Measurements from ENCODE around the gene DIPK1A.
"Not testable (repeated sequence)": the region's sequence is repeated elsewhere in the genome, so short reads cannot be mapped to it uniquely, and the experiment has no call there.

GRCh38 chr1:92971932-92972331, 10.7 kb upstream of the DIPK1A start:
- not testable (repeated sequence) for TF ChIP-seq POLR2AphosphoS5 (IDR thresholded peaks at IDR 0.05); CTCF (IDR thresholded peaks at IDR 0.05; ENCODE audit: poor library complexity, severe bottlenecking); TAF1 (IDR thresholded peaks at IDR 0.05; ENCODE audit: low read depth); EP300 (conservative IDR thresholded peaks at IDR 0.05; ENCODE audit: poor library complexity, severe bottlenecking); EZH2 (IDR thresholded peaks at IDR 0.05; ENCODE audit: borderline replicate concordance, insufficient read depth, low read length, poor library complexity, severe bottlenecking); RAD21 (conservative IDR thresholded peaks at IDR 0.05)

Data from neural cell (in vitro differentiated cells).